ENCODE results near the gene TEAD1.

DNA sequence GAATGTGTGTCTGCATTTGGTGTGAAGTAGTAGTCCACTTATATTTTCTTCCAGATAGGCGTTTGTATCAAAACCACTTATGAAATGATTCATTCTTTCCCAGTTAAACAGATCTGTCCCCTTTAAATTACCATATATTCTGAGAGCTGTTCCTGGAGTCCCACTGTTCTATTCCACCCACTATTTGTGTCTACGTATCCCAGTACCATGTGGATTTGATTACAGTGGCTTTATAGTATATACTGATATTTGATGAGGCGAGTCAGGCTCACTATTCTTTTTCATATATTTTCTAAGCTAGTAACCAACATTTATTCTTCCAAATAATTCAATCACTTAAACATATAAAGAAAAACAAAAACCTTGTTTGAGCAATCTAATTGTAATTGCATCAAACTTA, 253.0 kb downstream of the TEAD1 start:
- TF ChIP-seq, protein P1, sequence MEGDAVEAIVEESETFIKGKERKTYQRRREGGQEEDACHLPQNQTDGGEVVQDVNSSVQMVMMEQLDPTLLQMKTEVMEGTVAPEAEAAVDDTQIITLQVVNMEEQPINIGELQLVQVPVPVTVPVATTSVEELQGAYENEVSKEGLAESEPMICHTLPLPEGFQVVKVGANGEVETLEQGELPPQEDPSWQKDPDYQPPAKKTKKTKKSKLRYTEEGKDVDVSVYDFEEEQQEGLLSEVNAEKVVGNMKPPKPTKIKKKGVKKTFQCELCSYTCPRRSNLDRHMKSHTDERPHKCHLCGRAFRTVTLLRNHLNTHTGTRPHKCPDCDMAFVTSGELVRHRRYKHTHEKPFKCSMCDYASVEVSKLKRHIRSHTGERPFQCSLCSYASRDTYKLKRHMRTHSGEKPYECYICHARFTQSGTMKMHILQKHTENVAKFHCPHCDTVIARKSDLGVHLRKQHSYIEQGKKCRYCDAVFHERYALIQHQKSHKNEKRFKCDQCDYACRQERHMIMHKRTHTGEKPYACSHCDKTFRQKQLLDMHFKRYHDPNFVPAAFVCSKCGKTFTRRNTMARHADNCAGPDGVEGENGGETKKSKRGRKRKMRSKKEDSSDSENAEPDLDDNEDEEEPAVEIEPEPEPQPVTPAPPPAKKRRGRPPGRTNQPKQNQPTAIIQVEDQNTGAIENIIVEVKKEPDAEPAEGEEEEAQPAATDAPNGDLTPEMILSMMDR (conservative IDR thresholded peaks at IDR 0.05), result no peak
- TF ChIP-seq EZH2 (IDR thresholded peaks at IDR 0.05; ENCODE audit: low read depth), result no peak
